Neural cell (in vitro differentiated cells): ENCODE results near the gene YAF2. TPM values are rescaled to one million over a fixed set of nuclear protein-coding genes. Genes with fewer than 3 reads are reported as not detected.
A peak's percentile ranks its signal among the peaks of the same experiment; 100 is the strongest.

Experiments
- H2AFZ ChIP-seq: fragments of 200-600, 300-800 bp; sonication (generic), shearing (Covaris generic); 2 replicates; pipeline ENCODE4 v1.6.0; 2014; ENCODE audit warnings: low read depth, mild to moderate bottlenecking, antibody characterized with exemption, low read length, moderate library complexity
- H3F3A ChIP-seq: fragments of 200-600 bp; shearing (Covaris generic); 2 replicates; pipeline ENCODE4 v1.6.1; 2016; ENCODE audit warnings: mild to moderate bottlenecking, moderate library complexity, mixed read lengths, antibody characterized with exemption, low read length; ENCODE audit not compliant: insufficient read depth, poor library complexity, severe bottlenecking
- H3K27ac ChIP-seq: fragments of 200-600, 300-800 bp; sonication (generic), shearing (Covaris generic); 2 replicates; pipeline ENCODE4 v1.5.1; 2014; ENCODE audit warnings: mild to moderate bottlenecking, low read length, moderate library complexity
- H3K27me3 ChIP-seq: fragments of 300-800, 200-600 bp; sonication (generic), shearing (Covaris generic); 2 replicates; pipeline ENCODE4 v1.6.0; 2014; ENCODE audit warnings: mild to moderate bottlenecking, low read depth, low read length, moderate library complexity; ENCODE audit not compliant: insufficient read depth
- H3K36me3 ChIP-seq: fragments of 300-800, 200-600 bp; sonication (generic), shearing (Covaris generic); 2 replicates; pipeline ENCODE4 v1.5.1; 2014; ENCODE audit warnings: mild to moderate bottlenecking, antibody characterized with exemption, low read length, moderate library complexity; ENCODE audit not compliant: insufficient read depth
- H3K4me2 ChIP-seq: fragments of 300-800, 200-600 bp; sonication (generic), shearing (Covaris generic); 2 replicates; pipeline ENCODE4 v1.6.0; 2014; ENCODE audit warnings: mild to moderate bottlenecking, low read length
- H3K4me3 ChIP-seq: fragments of 300-800, 200-600 bp; sonication (generic), shearing (Covaris generic); 2 replicates; pipeline ENCODE4 v1.5.1; 2014; ENCODE audit warnings: mild to moderate bottlenecking, low read length, moderate library complexity
- H3K79me2 ChIP-seq: fragments of 200-600 bp; shearing (Covaris generic); replicated peaks from 2 replicates; pipeline ENCODE4 v1.6.0; 2014; ENCODE audit warnings: mild to moderate bottlenecking, low read length, moderate library complexity; ENCODE audit not compliant: insufficient read depth
- H3K9ac ChIP-seq: fragments of 300-800, 200-600 bp; sonication (generic), shearing (Covaris generic); 2 replicates; pipeline ENCODE4 v1.6.1; 2016; ENCODE audit warnings: mild to moderate bottlenecking, low read length, mixed read lengths
- H3K9me2 ChIP-seq: fragments of 200-600 bp; shearing (Covaris generic); 2 replicates; pipeline ENCODE4 v1.6.1; 2016; ENCODE audit warnings: mild to moderate bottlenecking, low read length, mixed read lengths; ENCODE audit not compliant: insufficient read depth
- H3K9me3 ChIP-seq: fragments of 200-600, 300-800 bp; sonication (generic), shearing (Covaris generic); 2 replicates; pipeline ENCODE4 v1.6.1; 2016; ENCODE audit warnings: mild to moderate bottlenecking, mixed run types, low read length, moderate library complexity, mixed read lengths
- H4K20me1 ChIP-seq: fragments of 200-600 bp; shearing (Covaris generic); 2 replicates; pipeline ENCODE4 v1.6.1; 2016; ENCODE audit warnings: mild to moderate bottlenecking, mixed run types; ENCODE audit not compliant: insufficient read depth
- CTCF ChIP-seq: fragments of 450-650 bp; IDR thresholded peaks from 2 replicates; pipeline ENCODE4 v1.5.1; 2014; ENCODE audit warnings: antibody characterized with exemption, mild to moderate bottlenecking, moderate library complexity; ENCODE audit not compliant: poor library complexity, severe bottlenecking
- EP300 ChIP-seq: fragments of 450-650 bp; conservative IDR thresholded peaks from 2 replicates; pipeline ENCODE4 v1.6.1; 2014; ENCODE audit warnings: antibody characterized with exemption, mild to moderate bottlenecking, moderate library complexity; ENCODE audit not compliant: poor library complexity, severe bottlenecking
- EZH2 ChIP-seq: fragments of 200-600, 300-800 bp; shearing (Covaris generic), sonication (generic); IDR thresholded peaks from 2 replicates; pipeline ENCODE4 v1.6.1; 2014; ENCODE audit warnings: antibody characterized with exemption, low read length, borderline replicate concordance, mild to moderate bottlenecking; ENCODE audit not compliant: insufficient read depth, poor library complexity, severe bottlenecking
- MXI1 ChIP-seq: fragments of 450-650 bp; conservative IDR thresholded peaks from 2 replicates; pipeline ENCODE4 v1.6.1; 2014; ENCODE audit warnings: antibody characterized with exemption, mild to moderate bottlenecking; ENCODE audit not compliant: poor library complexity, severe bottlenecking
- POLR2AphosphoS5 ChIP-seq: IDR thresholded peaks from 2 replicates; pipeline ENCODE4 v1.6.1; 2012
- RAD21 ChIP-seq: fragments of 450-650 bp; conservative IDR thresholded peaks from 2 replicates; pipeline ENCODE4 v1.6.1; 2014; ENCODE audit warnings: antibody characterized with exemption, mild to moderate bottlenecking, moderate library complexity
- SMC3 ChIP-seq: fragments of 450-650 bp; conservative IDR thresholded peaks from 2 replicates; pipeline ENCODE4 v1.6.1; 2014; ENCODE audit warnings: antibody characterized with exemption, mild to moderate bottlenecking, moderate library complexity; ENCODE audit not compliant: poor library complexity
- TAF1 ChIP-seq: IDR thresholded peaks from 2 replicates; pipeline ENCODE4 v1.6.1; 2012; ENCODE audit warnings: low read depth
- polyA plus RNA-seq: library from polyadenylated mRNA; depleted of rRNA; stranded (reverse); fragments of >200 nt; gene quantifications from 2 replicates; pipeline ENCODE4 v1.2.3, GENCODE V29; 2014
- TF ChIP-seq, protein P1 (sequence below): IDR thresholded peaks from 2 replicates; pipeline ENCODE4 v1.6.1; 2012; ENCODE audit warnings: borderline replicate concordance

YAF2 gene
- polyA plus RNA-seq, 1 donor from 2014 or later: 44.1 TPM

DNA sequence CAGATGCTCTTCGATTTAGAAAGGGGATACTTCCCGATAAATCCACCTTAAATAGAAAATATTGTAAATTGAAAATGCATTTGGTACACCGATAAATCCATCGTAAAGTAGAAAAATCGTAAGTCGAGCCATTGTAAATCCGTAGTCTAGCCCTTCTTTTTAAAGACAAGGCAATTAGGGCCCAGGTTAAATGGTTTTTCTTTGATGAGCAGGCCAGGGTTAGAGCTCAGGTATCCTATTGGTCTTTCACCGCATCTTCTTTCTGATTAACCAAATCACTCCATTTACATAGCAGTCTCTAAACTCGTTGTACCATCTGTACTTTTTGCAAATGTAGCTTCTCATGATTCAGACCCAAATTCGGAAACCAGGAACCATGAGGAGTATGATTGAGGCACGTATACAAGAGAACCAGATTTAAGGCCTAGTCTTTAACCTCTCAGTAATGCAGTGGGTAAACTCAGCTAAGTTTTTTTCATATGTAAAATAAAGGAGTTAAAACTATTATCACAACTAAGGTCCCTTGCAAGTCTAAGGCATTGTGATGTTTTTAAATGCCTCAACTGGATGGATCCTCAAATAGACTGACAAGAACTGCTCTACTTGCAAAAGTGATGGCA lies 2.2 kb upstream of the YAF2 start:
- H3K27ac ChIP-seq: no peak overlapping the region
- peaks cover 21% of the 10 kb centered on the region for H3K79me2 ChIP-seq
- H3K36me3 ChIP-seq: no peaks in the 10 kb centered on the region
- no peaks in the 10 kb centered on the region for H3F3A ChIP-seq
- no peaks in the 10 kb centered on the region for H4K20me1 ChIP-seq
- no peak overlapping the region for H3K9ac ChIP-seq
- H3K9me3 ChIP-seq: no peaks in the 10 kb centered on the region
- TF ChIP-seq, protein P1, sequence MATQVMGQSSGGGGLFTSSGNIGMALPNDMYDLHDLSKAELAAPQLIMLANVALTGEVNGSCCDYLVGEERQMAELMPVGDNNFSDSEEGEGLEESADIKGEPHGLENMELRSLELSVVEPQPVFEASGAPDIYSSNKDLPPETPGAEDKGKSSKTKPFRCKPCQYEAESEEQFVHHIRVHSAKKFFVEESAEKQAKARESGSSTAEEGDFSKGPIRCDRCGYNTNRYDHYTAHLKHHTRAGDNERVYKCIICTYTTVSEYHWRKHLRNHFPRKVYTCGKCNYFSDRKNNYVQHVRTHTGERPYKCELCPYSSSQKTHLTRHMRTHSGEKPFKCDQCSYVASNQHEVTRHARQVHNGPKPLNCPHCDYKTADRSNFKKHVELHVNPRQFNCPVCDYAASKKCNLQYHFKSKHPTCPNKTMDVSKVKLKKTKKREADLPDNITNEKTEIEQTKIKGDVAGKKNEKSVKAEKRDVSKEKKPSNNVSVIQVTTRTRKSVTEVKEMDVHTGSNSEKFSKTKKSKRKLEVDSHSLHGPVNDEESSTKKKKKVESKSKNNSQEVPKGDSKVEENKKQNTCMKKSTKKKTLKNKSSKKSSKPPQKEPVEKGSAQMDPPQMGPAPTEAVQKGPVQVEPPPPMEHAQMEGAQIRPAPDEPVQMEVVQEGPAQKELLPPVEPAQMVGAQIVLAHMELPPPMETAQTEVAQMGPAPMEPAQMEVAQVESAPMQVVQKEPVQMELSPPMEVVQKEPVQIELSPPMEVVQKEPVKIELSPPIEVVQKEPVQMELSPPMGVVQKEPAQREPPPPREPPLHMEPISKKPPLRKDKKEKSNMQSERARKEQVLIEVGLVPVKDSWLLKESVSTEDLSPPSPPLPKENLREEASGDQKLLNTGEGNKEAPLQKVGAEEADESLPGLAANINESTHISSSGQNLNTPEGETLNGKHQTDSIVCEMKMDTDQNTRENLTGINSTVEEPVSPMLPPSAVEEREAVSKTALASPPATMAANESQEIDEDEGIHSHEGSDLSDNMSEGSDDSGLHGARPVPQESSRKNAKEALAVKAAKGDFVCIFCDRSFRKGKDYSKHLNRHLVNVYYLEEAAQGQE: no peak
- TF ChIP-seq CTCF: no peak
- no peak for TF ChIP-seq RAD21
- no peak for TF ChIP-seq MXI1
- no peak for TF ChIP-seq EZH2
- TF ChIP-seq TAF1: no peak
- TF ChIP-seq EP300: no peak
- no peak for TF ChIP-seq POLR2AphosphoS5
- no peak for TF ChIP-seq SMC3
- no peak overlapping the region for H2AFZ ChIP-seq
- no peak overlapping the region for H3K4me3 ChIP-seq
- H3K9me2 ChIP-seq: no peaks in the 10 kb centered on the region
- no peak overlapping the region for H3K4me2 ChIP-seq
- H3K27me3 ChIP-seq: no peaks in the 10 kb centered on the region

DNA sequence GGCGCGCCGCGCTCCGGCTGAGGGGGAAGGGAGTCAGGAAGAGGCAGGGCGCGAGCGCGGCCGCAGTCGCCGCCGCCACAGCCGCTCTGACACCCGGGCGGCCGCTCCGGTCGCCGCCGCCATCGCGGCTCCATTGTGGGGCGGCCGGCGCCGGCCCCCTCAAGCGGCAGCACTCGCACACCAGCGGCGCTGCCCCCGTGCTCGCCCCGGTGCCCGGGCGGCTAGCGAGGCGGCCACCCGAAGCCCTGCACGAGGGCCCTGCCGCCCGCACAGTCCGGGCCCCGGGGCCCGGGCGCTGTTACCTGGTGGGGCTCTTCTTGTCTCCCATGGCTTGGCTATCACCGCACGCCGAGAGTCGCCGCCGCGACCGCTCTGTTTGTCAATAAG lies 202 bp downstream of the YAF2 start:
- no peaks in the 10 kb centered on the region for H3K27me3 ChIP-seq
- H3K4me2 ChIP-seq: no peak overlapping the region
- H3K79me2 ChIP-seq: peaks cover 43% of the 10 kb centered on the region
- TF ChIP-seq, protein P1: peak; percentile 6
- TF ChIP-seq SMC3 (no peak), POLR2AphosphoS5 (peak; percentile 50), RAD21 (no peak), TAF1 (no peak), EP300 (no peak), MXI1 (no peak)
- H3K9ac ChIP-seq: peak overlapping the region; percentile 83
- H3K36me3 ChIP-seq: no peaks in the 10 kb centered on the region
- no peaks in the 10 kb centered on the region for H3K9me3 ChIP-seq
- H3K4me3 ChIP-seq: peak overlapping the region; percentile 94
- H2AFZ ChIP-seq: no peak overlapping the region
- H4K20me1 ChIP-seq: no peaks in the 10 kb centered on the region
- no peaks in the 10 kb centered on the region for H3F3A ChIP-seq
- H3K9me2 ChIP-seq: no peaks in the 10 kb centered on the region
- peak overlapping the region; percentile 77 for H3K27ac ChIP-seq
